AG04450 (cell line): ENCODE data around the gene BORCS8. TPM values are rescaled to one million over a fixed set of nuclear protein-coding genes. Genes with fewer than 3 reads are reported as not detected.
"Not testable (repeated sequence)": the region's sequence is repeated elsewhere in the genome, so short reads cannot be mapped to it uniquely, and the experiment has no call there.

Source experiments
- CTCF ChIA-PET: fragments of 300-600, 350-600 bp; formaldehyde crosslinking; extraction: SDS; loops from one replicate; lab custom pipeline; 2022; ENCODE audit warnings: antibody characterized with exemption, inconsistent platforms; lab: Charles Lee
- POLR2A ChIA-PET: fragments of 350-600 bp; formaldehyde crosslinking; extraction: SDS; loops from one replicate; lab custom pipeline; 2021; ENCODE audit warnings: antibody characterized with exemption, inconsistent platforms; lab: Yijun Ruan, JAX
- DNase-seq: peaks from one replicate; pipeline ENCODE4 v3.0.0-alpha.2; 2011; ENCODE audit warnings: low read depth, low spot score
- H3K27ac ChIP-seq: one replicate; pipeline ENCODE4 v1.5.1; 2012; ENCODE audit warnings: low read depth, low read length, control low read depth
- H3K27me3 ChIP-seq: one replicate; pipeline ENCODE4 v1.6.0; 2012; ENCODE audit warnings: low read length; ENCODE audit not compliant: control insufficient read depth, insufficient read depth
- H3K4me3 ChIP-seq: 2 replicates; pipeline ENCODE4 v1.5.1; 2011; ENCODE audit warnings: mild to moderate bottlenecking, low read depth, low read length, control low read depth
- H3K9me3 ChIP-seq: 2 replicates; pipeline ENCODE4 v1.5.1; 2012; ENCODE audit warnings: low read length; ENCODE audit not compliant: control insufficient read depth, insufficient read depth
- polyA plus RNA-seq: library from polyadenylated mRNA; depleted of rRNA; stranded (reverse); fragments of >200 nt; gene quantifications from 2 replicates; pipeline ENCODE4 v1.2.3, GENCODE V29; 2011
- TF ChIP-seq, protein P1 (sequence below): IDR thresholded peaks from 2 replicates; pipeline ENCODE4 v1.5.1; 2011; ENCODE audit warnings: low read depth, low read length, control low read depth, inconsistent platforms

The BORCS8 gene
- polyA plus RNA-seq, 1 experiment = 16.6 TPM

- H3K4me3 ChIP-seq = no peak overlapping the region
- DNase-seq = no peak
- H3K27ac ChIP-seq = no peak overlapping the region
- no peaks in the 10 kb centered on the region for H3K9me3 ChIP-seq
- TF ChIP-seq, protein P1, sequence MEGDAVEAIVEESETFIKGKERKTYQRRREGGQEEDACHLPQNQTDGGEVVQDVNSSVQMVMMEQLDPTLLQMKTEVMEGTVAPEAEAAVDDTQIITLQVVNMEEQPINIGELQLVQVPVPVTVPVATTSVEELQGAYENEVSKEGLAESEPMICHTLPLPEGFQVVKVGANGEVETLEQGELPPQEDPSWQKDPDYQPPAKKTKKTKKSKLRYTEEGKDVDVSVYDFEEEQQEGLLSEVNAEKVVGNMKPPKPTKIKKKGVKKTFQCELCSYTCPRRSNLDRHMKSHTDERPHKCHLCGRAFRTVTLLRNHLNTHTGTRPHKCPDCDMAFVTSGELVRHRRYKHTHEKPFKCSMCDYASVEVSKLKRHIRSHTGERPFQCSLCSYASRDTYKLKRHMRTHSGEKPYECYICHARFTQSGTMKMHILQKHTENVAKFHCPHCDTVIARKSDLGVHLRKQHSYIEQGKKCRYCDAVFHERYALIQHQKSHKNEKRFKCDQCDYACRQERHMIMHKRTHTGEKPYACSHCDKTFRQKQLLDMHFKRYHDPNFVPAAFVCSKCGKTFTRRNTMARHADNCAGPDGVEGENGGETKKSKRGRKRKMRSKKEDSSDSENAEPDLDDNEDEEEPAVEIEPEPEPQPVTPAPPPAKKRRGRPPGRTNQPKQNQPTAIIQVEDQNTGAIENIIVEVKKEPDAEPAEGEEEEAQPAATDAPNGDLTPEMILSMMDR = no peak
- ChIA-PET CTCF (no interaction called here), POLR2A (no interaction called here)
- peaks cover 9% of the 10 kb centered on the region for H3K27me3 ChIP-seq
Measured at GRCh38 chr19:19223636-19224035, 31.7 kb upstream of the BORCS8 start.

DNA sequence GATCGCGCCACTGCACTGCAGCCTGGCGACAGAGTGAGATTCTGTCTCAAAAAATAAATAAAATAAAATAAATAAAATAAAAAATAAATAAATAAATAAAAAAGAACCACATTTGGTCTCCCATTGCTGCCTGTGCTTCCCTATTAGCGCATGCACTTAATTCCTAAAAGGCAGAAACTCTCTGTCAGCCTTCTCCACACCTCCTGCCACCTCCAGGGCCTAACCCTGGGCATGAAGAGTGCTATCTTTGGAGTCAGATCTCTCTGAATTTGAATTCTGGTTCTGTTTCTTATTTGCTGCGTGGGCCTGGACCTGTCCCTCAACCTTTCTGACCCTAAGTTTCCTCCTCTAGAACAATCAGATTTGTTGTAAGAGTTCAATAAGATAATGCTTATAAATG is 31.1 kb upstream of the BORCS8 start:
- TF ChIP-seq, protein P1 = no peak
- Histone ChIP-seq H3K4me3 (no peak overlapping the region), H3K27ac (no peak overlapping the region), H3K9me3 (no peaks in the 10 kb centered on the region), H3K27me3 (peaks cover 9% of the 10 kb centered on the region)
- CTCF ChIA-PET = no interaction called here
- POLR2A ChIA-PET = no interaction called here
- no peak for DNase-seq

- DNase-seq, H3K27ac ChIP-seq, H3K9me3 ChIP-seq, POLR2A ChIA-PET, H3K27me3 ChIP-seq, CTCF ChIA-PET, H3K4me3 ChIP-seq: not testable (repeated sequence)
Measured at GRCh38 chr19:19221000-19221399, 29.0 kb upstream of the BORCS8 start.

GRCh38 chr19:19218911-19219310 is 27.0 kb upstream of the BORCS8 start:
- TF ChIP-seq, protein P1 = no peak
- Histone ChIP-seq H3K27me3 (peaks cover 9% of the 10 kb centered on the region), H3K9me3 (no peaks in the 10 kb centered on the region), H3K27ac (no peak overlapping the region), H3K4me3 (no peak overlapping the region)
- ChIA-PET CTCF (no interaction called here), POLR2A (interaction anchor here (0.6 kb wide), 1 partner anchor 97 kb away, joined by 5 read pairs; no protein-coding TSS in a partner anchor)
- DNase-seq = no peak

DNA sequence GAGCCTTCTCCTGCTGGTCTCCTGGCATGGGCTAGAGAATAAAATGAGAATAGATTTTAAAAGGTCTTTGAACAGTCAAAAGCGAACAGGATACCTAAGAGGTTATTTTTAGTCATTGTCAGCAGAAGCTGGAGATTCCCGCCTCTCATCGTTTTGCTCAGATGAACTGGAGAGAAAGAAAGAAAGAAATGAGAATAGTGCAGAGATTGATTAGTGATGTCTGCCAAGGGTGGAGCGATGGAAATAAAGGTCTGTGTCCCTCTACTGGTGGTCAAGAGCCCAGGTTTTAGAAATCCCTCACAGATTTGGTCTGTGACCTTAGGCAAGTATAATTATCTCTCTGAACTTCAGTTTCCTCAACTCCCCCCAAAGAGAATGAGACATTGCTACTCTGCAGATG is 25.1 kb upstream of the BORCS8 start:
- H3K4me3 ChIP-seq = no peak overlapping the region
- H3K27ac ChIP-seq = no peak overlapping the region
- TF ChIP-seq, protein P1 = no peak
- H3K9me3 ChIP-seq = no peaks in the 10 kb centered on the region
- ChIA-PET POLR2A (no interaction called here), CTCF (no interaction called here)
- no peak for DNase-seq
- peaks cover 23% of the 10 kb centered on the region for H3K27me3 ChIP-seq

DNA sequence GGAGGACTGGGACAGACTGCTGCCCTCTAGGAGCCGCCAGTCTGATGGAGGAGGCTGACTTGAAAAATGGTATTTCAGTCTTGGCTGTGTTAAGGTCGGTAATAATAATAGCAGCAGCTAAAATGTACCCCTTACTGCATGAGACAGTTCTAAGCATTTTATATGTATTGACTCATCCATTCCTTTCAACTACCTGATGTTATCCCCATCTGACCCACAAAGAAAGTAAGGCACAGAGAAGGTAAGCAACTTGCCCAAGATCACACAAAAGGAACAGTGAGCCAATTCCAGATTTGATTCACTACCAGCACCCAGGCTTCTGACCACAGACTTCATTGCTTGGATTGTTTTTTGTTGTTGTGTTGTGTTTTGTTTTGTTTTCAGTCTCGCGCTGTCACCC is 23.8 kb upstream of the BORCS8 start:
- CTCF ChIA-PET = no interaction called here
- TF ChIP-seq, protein P1 = no peak
- Histone ChIP-seq H3K27ac (no peak overlapping the region), H3K27me3 (peaks cover 27% of the 10 kb centered on the region), H3K4me3 (no peak overlapping the region), H3K9me3 (no peaks in the 10 kb centered on the region)
- POLR2A ChIA-PET = no interaction called here
- DNase-seq = no peak
